Measurements from ENCODE around the gene MAP2K4.

GRCh38 chr17:12074346-12074745 is 53.7 kb downstream of the MAP2K4 start:
- TF ChIP-seq CTCF (IDR thresholded peaks at IDR 0.05 in 4 of 5, conservative IDR thresholded peaks at IDR 0.05 in 1 of 5) (no peak), POLR2A (IDR thresholded peaks at IDR 0.05) (no peak)
